ENCODE results near the gene IFRD2.
"Not testable (repeated sequence)": the region's sequence is repeated elsewhere in the genome, so short reads cannot be mapped to it uniquely, and the experiment has no call there.

Gene IFRD2

DNA sequence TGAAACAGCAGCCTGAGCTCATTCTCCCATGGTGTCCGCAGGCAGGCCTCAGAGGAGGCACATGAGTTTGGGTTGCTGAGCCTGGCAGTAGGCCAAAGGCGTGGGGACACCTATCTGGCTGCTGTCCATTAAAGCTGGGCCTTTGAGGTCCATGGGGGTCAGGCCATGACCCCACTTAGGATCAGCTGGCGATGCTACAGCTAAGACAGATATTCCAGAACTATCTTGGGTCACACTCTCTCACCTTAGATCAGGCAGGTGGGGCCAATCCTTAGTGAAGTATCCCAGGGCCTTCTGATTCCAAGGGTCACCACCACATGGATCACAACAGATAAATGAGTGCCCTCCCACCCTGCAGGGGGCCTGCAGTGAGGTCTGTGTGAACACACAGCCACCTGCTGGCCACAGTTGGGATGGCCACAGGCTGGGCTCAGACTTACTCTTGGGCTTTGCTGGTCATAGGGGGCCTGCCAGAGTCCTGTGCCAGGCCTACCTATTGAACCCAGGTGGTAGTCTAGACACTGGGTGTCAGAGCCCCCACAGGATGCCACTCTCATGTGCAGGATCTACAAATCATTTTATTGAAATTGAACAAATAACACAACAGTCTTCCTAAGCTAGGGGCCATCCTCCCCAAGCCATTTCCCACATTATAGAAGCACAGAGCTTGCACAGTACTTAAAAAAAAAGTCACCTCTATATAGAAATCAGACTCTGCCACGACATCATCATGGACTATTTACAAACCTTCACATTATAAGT, 32.3 kb upstream of the IFRD2 start:
- FAIRE-seq, result no peak

DNA sequence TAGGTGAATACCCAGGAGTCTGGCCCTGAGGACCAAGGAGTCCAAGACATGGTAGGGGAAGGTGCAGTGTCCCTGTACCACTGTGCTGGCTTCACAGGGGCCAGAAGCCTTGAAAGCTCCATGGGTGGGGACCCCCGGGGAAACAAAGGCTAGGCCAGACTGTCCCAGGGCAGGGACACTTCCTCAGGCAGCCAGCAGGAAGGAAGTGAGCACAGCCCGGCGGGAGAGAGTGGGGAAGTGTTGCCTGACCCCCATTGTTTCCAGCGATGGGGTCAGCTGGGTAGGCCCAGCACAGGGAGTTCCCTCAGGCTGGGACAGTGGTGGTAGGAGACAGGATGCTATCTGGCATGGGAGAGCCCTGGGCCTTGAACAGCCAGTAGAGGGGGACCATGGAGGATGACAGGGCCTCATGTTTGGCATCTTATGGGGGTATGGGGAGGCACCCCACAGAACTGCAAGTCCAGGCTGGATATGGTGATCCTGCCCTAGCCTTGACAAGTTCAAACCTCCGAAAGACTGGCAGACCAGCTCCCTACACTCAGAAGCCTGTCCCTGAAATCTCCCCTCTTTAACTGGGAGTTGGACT, 31.5 kb upstream of the IFRD2 start:
- no peak for FAIRE-seq

- no peak for FAIRE-seq
Measured at GRCh38 chr3:50323092-50323600, 30.9 kb upstream of the IFRD2 start.

DNA sequence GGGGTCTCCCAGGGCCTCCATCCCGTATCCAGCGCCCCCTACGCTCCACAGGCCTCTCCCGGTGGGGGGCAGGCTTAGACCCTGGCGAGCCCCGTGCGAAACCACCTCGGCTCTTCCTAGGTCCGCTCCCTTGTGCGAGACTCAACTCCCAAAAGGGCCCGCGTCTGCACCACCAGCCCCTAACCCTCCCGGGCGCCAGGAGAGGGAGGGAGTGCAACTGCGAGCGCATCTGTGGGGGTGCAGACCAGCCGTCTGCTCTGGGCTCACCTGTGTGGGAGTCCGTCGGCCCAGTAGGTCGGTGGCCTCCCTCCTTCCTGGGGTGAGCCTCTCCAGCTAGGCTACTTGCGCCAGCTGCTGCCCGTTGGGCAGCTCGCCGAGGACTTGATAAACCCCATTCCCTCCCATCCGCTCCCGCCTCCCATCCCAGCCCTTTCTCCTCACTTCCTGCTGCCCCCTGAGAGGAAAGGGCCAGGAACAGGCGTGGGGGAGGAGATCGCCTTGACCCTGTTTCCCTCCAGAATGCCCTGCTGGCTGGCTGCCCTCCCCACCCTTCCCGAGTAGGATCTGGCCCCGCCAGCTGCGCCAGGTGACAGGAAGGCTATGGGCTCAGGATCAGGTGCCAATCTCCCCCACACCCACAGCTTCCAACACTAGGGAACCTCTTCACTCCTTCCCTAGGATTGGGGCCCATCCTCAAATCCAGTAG, 30.3 kb upstream of the IFRD2 start, which contains the start of gene HYAL2:
TSS of gene HYAL2 (minus strand) at position 360 of the 706 bp plus-strand sequence. CDS start 2,256 bp downstream, outside the sequence.
- FAIRE-seq, result no peak

DNA sequence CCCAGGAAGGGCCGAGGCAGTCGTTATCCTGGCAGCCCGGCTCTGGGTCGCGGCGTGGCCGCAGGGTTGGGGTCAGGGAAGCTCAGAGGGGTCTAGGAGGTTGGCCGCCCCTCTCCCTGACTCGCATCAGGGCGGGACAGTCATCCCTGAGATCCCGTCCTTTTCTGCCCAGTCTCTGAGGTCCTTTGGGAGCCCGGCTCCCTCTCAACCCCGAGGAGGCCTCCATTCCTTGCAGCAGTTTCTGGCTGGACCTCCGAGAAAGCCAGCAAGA, 29.8 kb upstream of the IFRD2 start:
- FAIRE-seq, result no peak

GRCh38 chr3:50321336-50322114, 29.3 kb upstream of the IFRD2 start:
- FAIRE-seq, result no peak

DNA sequence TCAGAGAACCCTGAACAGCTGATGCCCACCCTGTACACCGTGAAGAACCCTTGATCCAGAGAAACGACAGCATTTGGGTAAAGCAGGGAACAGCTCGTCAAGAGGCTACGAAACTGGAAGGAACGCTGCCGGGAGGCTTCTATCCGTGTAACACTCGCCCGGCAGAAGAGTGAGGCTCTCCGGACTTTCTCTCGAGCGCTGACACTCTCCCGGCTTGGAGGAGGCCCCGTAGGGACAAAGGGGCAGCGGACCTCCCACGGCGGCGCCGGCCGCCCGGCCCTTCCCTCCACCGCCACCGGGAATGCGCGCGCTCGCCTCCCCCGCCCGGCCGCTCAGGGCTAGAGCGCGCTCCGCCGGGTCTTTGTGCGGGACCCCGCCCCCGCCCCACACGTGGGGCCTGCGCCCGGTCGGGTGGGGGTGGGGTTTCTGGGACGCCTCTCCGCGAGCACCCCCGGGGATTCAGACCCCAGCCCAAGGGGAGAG, 28.7 kb upstream of the IFRD2 start:
- no peak for FAIRE-seq

DNA sequence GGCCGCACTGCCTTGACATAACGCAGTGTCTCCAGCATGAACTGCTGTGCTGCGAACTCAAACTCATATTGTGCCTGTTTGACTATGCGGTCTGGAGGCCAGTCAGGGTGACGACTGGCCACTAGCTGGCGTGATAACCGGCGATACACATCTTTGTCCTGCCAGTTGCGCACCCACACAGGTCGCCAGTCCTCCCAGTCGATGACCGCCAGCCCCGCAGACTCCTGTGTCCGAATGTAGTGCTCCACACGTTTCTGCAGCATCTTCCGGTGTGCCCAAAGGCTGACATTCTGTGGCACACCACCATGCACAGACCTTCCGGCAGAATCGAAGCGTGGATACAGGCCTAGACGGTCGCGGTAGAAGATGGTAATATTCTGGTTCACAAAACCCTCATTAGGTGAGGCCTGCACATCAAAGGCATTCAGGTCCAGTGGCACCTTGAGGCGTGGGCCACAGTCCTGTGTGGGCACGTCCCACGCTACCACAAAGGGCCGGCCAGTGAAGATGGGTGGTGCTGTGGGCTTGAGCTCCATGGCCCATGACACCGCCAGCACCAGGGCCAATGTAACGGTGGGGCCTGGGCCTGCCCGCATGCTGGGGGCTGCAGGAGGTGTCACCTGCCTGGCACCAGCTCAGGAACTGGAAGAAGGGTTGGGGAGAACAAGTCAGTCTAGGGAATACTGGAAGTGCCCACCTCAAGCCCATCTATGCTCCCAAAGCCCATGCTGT, 27.8 kb upstream of the IFRD2 start:
- no peak for FAIRE-seq

- no peak for FAIRE-seq
Measured at GRCh38 chr3:50319181-50319893, 27.1 kb upstream of the IFRD2 start.

GRCh38 chr3:50318615-50319014, 26.4 kb upstream of the IFRD2 start:
- no peak for FAIRE-seq

DNA sequence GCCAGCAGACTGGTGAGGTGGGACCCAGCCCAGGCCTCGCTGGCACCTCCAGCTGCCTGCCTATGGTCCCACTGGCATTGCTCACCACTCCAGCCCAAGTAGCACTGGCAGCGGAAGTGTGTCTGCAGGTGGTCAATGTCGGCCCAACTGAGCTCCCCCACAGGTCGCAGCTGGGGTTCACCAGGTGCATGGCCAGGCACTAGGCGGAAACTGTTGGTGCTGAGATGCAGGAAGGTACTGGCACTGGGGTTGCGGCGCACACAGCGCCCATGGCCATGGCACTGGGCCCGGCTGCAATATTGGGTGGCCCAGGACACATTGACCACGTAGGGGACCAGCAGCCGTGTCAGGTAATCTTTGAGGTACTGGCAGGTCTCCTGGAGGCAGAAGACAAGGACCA, 25.9 kb upstream of the IFRD2 start:
- no peak for FAIRE-seq

- FAIRE-seq, result no peak
Measured at GRCh38 chr3:50317300-50317699, 25.1 kb upstream of the IFRD2 start.

DNA sequence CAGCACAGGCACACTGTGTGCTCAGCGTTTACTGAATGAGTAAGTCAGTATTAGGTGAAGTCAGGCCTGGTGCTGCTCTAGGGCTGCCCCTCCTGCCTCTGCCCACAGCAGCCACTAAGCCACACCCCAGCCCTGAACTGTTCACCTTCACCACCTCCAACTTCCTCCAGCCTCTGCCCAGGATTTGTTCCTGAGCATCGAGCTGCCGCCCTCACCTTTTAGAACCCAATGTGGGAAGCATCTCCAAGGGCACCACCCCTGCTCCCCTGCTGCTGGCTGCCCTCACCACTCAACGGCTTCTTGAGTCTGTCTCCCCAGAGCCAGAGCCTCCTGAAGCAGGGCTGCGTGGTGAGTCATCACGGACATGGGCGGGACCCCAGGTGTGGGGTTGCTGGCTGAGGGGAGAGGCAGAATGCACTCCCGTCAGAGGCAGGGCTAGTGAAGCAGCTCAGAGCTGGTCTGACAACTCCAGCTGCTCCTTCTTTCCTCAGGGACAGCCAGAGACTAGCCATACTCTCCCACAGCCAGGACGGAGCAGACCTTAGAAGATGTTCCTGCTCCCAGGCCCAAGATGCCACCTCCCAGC, 24.5 kb upstream of the IFRD2 start:
- no peak for FAIRE-seq

DNA sequence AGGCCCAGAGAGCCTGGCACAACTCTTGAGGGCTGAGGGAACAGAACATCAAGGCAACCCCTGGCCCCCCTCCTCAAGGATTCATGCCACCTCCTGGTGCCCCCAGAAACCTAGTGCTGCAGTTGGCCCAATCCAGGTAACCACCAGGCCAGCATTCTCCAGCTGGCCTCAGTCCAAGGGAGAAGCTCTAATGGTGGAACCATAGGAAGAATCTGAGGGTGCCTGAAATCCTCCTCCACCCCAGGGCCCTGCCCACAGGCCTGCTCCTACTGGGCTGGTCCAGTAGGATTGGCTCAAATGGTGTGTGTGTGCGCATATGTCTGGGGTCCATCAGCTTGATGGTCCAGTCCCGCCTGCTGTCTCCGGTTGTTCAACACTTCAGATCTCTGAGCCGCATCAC, 22.6 kb upstream of the IFRD2 start:
- FAIRE-seq, result no peak

- FAIRE-seq, result no peak
Measured at GRCh38 chr3:50314342-50314741, 22.1 kb upstream of the IFRD2 start.

DNA sequence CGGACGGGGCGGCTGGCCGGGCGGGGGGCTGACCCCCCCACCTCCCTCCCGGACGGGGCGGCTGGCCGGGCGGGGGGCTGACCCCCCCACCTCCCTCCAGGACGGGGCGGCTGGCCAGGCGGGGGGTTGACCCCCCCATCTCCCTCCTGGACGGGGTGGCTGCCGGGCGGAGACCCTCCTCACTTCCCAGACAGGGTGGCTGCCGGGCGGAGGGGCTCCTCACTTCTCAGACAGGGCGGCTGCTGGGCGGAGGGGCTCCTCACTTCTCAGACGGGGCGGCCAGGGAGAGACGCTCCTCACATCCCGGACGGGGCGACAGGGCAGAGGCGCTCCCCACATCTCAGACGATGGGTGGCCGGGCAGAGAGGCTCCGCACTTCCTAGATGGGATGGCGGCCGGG, 19.8 kb upstream of the IFRD2 start:
- FAIRE-seq, result not testable (repeated sequence)

DNA sequence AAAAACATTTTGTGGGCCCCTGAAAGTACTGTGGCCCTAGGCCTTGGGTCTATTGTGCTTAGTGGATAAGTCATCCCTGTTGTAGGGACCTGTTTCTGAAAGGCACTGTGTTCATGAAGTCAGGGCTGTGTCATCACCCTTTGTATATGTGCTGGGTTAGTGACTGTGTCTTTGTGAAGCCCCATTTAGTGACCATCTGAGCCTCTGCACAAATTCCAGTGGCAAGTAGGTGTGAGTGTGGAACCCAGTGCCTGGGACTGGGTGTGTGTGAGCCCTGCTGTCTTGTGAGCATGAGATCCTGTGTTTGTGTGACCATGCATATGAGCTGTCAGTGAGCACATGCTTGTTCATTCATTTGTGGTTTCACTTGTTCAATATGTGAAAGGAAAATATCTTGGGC, 12.4 kb upstream of the IFRD2 start:
- FAIRE-seq, result no peak

GRCh38 chr3:50303013-50303815, 11.0 kb upstream of the IFRD2 start, which contains the start of gene HYAL1:
Gene HYAL1, minus strand, starts transcription at chr3:50303574. Its CDS starts 618 bp downstream, at chr3:50302956.
- FAIRE-seq, result no peak

DNA sequence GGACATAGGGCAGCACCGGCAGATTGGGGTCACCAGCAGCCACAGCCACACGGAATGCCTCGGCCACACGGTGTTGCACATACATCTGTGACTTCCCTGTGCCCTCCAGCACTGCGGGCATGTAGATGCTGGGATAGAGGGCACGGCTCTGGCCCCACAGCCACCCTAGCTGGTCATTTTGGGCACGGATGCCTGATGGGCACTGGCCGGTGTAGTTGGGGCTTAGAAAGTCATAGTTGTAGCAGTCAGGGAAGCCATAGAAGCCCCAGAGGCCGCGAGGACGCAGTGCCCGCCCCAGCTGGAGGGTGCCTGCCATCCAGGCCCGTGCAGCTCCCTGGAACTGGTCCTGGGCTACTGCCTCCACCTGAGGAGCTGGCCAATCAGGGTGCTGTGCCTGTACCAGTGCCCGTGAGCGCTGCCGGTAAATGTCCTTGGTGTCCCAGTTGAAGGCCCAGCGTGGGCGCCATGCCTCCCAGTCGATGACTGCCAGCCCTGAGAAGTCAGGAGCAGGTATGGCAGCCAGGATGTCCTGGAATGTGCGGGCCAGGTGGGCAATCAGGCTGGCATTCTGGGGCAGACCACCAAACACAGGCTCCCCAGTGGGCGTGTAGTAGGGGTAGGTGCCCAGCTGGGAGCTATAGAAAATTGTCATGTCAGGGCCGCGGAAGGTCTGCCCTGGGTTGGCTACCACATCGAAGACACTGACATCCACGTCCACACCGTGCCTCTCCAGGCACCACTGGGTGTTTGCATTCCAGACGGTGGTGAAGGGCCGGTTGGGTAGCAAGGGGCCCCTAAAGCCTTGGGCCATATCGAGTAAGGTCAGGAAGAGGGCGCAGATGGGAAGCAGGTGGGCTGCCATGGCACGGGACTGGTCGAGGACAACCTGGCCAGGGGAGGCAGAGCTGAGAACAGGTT, 10.1 kb upstream of the IFRD2 start:
- FAIRE-seq, result no peak

Measured in G401.6 (cell line).